Neural progenitor cell (in vitro differentiated cells): ENCODE measurements around the gene CLMP. TPM values are rescaled to one million over a fixed set of nuclear protein-coding genes. Genes with fewer than 3 reads are reported as not detected.
"Not testable (repeated sequence)": the region's sequence is repeated elsewhere in the genome, so short reads cannot be mapped to it uniquely, and the experiment has no call there.

Experiments
- DNase-seq: peaks from one replicate; pipeline ENCODE4 v3.0.0-alpha.2; 2016; ENCODE audit warnings: low spot score
- H2AFZ ChIP-seq: fragments of 200-600 bp; sonication (generic); replicated peaks from 2 replicates; pipeline ENCODE4 v1.6.1; 2016; ENCODE audit warnings: antibody characterized with exemption
- H3F3A ChIP-seq: fragments of 200-600 bp; sonication (generic); 2 replicates; pipeline ENCODE4 v1.6.1; 2016; ENCODE audit warnings: antibody characterized with exemption, low read depth
- H3K27ac ChIP-seq: fragments of 200-600 bp; sonication (generic); 2 replicates; pipeline ENCODE4 v1.5.1; 2016; ENCODE audit warnings: mild to moderate bottlenecking
- H3K27me3 ChIP-seq: fragments of 200-600 bp; sonication (generic); 2 replicates; pipeline ENCODE4 v1.6.1; 2016; ENCODE audit warnings: mild to moderate bottlenecking, moderate library complexity
- H3K36me3 ChIP-seq: fragments of 200-600 bp; sonication (generic); 2 replicates; pipeline ENCODE4 v1.5.1; 2016
- H3K4me1 ChIP-seq: fragments of 200-600 bp; sonication (generic); 2 replicates; pipeline ENCODE4 v1.6.1; 2016; ENCODE audit warnings: mixed run types
- H3K4me2 ChIP-seq: fragments of 200-600 bp; sonication (generic); 2 replicates; pipeline ENCODE4 v1.6.1; 2016
- H3K4me3 ChIP-seq: fragments of 200-600 bp; sonication (generic); 2 replicates; pipeline ENCODE4 v1.5.1; 2016
- H3K79me2 ChIP-seq: fragments of 200-600 bp; sonication (generic); 2 replicates; pipeline ENCODE4 v1.6.1; 2016; ENCODE audit warnings: low read depth
- H3K9ac ChIP-seq: fragments of 200-600 bp; sonication (generic); 2 replicates; pipeline ENCODE4 v1.6.1; 2016
- H3K9me3 ChIP-seq: fragments of 200-600 bp; sonication (generic); 2 replicates; pipeline ENCODE4 v1.5.1; 2016; ENCODE audit warnings: low read depth
- H4K20me1 ChIP-seq: fragments of 200-600 bp; sonication (generic); 2 replicates; pipeline ENCODE4 v1.6.1; 2016; ENCODE audit warnings: low read depth
- H3K27ac Mint-ChIP-seq: 3 replicates; pipeline ENCODE4 v1.8.0; 2021; ENCODE audit warnings: mixed read lengths
- H3K27me3 Mint-ChIP-seq: 2 replicates; pipeline ENCODE4 v1.8.0; 2022; ENCODE audit warnings: low read depth, mild to moderate bottlenecking, inconsistent platforms, moderate library complexity, mixed read lengths; ENCODE audit not compliant: insufficient read depth
- H3K36me3 Mint-ChIP-seq: 3 replicates; pipeline ENCODE4 v1.8.0; 2021; ENCODE audit warnings: mixed read lengths
- H3K4me1 Mint-ChIP-seq: 3 replicates; pipeline ENCODE4 v1.8.0; 2021; ENCODE audit warnings: mixed read lengths
- H3K4me3 Mint-ChIP-seq: 3 replicates; pipeline ENCODE4 v1.8.0; 2021; ENCODE audit warnings: mild to moderate bottlenecking, moderate library complexity, mixed read lengths
- H3K9me3 Mint-ChIP-seq: 3 replicates; pipeline ENCODE4 v1.8.0; 2020; ENCODE audit warnings: mixed read lengths
- CTCF ChIP-seq: fragments of 200-600 bp; sonication (generic); IDR thresholded peaks from 2 replicates; pipeline ENCODE4 v1.5.1; 2017; ENCODE audit warnings: antibody characterized with exemption, mild to moderate bottlenecking
- EZH2 ChIP-seq: fragments of 200-600 bp; sonication (generic); IDR thresholded peaks from 2 replicates; pipeline ENCODE4 v1.6.1; 2017; ENCODE audit warnings: antibody characterized with exemption, mild to moderate bottlenecking, moderate library complexity
- EZH2phosphoT487 ChIP-seq: fragments of 200-600 bp; sonication (generic); IDR thresholded peaks from 2 replicates; pipeline ENCODE4 v1.6.1; 2017; ENCODE audit warnings: antibody characterized with exemption
- total RNA-seq: library from RNA; depleted of rRNA; stranded (reverse); fragments of >200 nt; gene quantifications from 2 replicates; pipeline ENCODE4 v1.2.3, GENCODE V29; 2015; ENCODE audit warnings: low replicate concordance

Gene CLMP
- total RNA-seq, 1 donor from 2014 or later: 10.7 TPM

GRCh38 chr11:123137431-123138224, 57.4 kb downstream of the CLMP start:
- Mint-ChIP-seq H3K36me3 (no peaks in the 10 kb centered on the region), H3K4me1 (peaks cover 26% of the 10 kb centered on the region), H3K9me3 (peaks cover 7% of the 10 kb centered on the region), H3K4me3 (peak overlapping the region; percentile 70), H3K27ac (peak overlapping the region; percentile 97), H3K27me3 (no peaks in the 10 kb centered on the region)
- Histone ChIP-seq H3K4me2 (peak overlapping the region; percentile 12), H3K4me1 (peaks cover 7% of the 10 kb centered on the region), H3K4me3 (no peak overlapping the region), H3K27ac (no peak overlapping the region), H3K79me2 (no peaks in the 10 kb centered on the region), H2AFZ (peak overlapping the region; percentile 20), H3K9ac (no peak overlapping the region), H3K9me3 (no peaks in the 10 kb centered on the region), H3F3A (peaks cover 11% of the 10 kb centered on the region), H4K20me1 (no peaks in the 10 kb centered on the region), H3K36me3 (no peaks in the 10 kb centered on the region), H3K27me3 (no peaks in the 10 kb centered on the region)
- DNase-seq: peak; percentile 75
- TF ChIP-seq EZH2: no peak
- no peak for TF ChIP-seq EZH2phosphoT487
- no peak for TF ChIP-seq CTCF

- Histone ChIP-seq H3K9ac (no peak overlapping the region), H3K79me2 (no peaks in the 10 kb centered on the region), H3K4me1 (peaks cover 7% of the 10 kb centered on the region), H3K27me3 (no peaks in the 10 kb centered on the region), H4K20me1 (no peaks in the 10 kb centered on the region), H3K4me3 (no peak overlapping the region), H3K27ac (no peak overlapping the region), H2AFZ (no peak overlapping the region), H3F3A (peaks cover 11% of the 10 kb centered on the region), H3K36me3 (no peaks in the 10 kb centered on the region), H3K9me3 (no peaks in the 10 kb centered on the region), H3K4me2 (no peak overlapping the region)
- Mint-ChIP-seq H3K9me3 (peaks cover 5% of the 10 kb centered on the region), H3K4me1 (peaks cover 24% of the 10 kb centered on the region), H3K36me3 (no peaks in the 10 kb centered on the region), H3K27me3 (peaks cover 2% of the 10 kb centered on the region), H3K27ac (no peak overlapping the region), H3K4me3 (no peak overlapping the region)
- no peak for DNase-seq
- TF ChIP-seq CTCF (no peak), EZH2phosphoT487 (no peak), EZH2 (no peak)
Measured at GRCh38 chr11:123135863-123136446, 59.1 kb downstream of the CLMP start.

- H3K9me3 ChIP-seq: no peaks in the 10 kb centered on the region
- H3K27me3 Mint-ChIP-seq: peaks cover 2% of the 10 kb centered on the region
- no peaks in the 10 kb centered on the region for H3K9me3 Mint-ChIP-seq
- H3K36me3 Mint-ChIP-seq: no peaks in the 10 kb centered on the region
- no peak overlapping the region for H3K9ac ChIP-seq
- H3K4me2 ChIP-seq: no peak overlapping the region
- H3K27ac ChIP-seq: no peak overlapping the region
- H3F3A ChIP-seq: peaks cover 7% of the 10 kb centered on the region
- no peaks in the 10 kb centered on the region for H3K79me2 ChIP-seq
- H4K20me1 ChIP-seq: no peaks in the 10 kb centered on the region
- H3K36me3 ChIP-seq: no peaks in the 10 kb centered on the region
- no peak overlapping the region for H3K27ac Mint-ChIP-seq
- no peak overlapping the region for H2AFZ ChIP-seq
- TF ChIP-seq EZH2phosphoT487 (no peak), CTCF (no peak)
- peaks cover 26% of the 10 kb centered on the region for H3K4me1 Mint-ChIP-seq
- no peak overlapping the region for H3K4me3 ChIP-seq
- DNase-seq: no peak
- H3K4me1 ChIP-seq: peaks cover 4% of the 10 kb centered on the region
- H3K27me3 ChIP-seq: no peaks in the 10 kb centered on the region
- H3K4me3 Mint-ChIP-seq: no peak overlapping the region
Measured at GRCh38 chr11:123132881-123133280, 62.2 kb downstream of the CLMP start.

- H3K36me3 ChIP-seq, DNase-seq, H3K79me2 ChIP-seq, H3K4me3 ChIP-seq, H3K4me1 ChIP-seq, H3F3A ChIP-seq, H3K9me3 ChIP-seq, H3K27me3 ChIP-seq, H3K4me2 ChIP-seq, H3K36me3 Mint-ChIP-seq, H4K20me1 ChIP-seq, H3K4me3 Mint-ChIP-seq, H3K27me3 Mint-ChIP-seq, H3K9me3 Mint-ChIP-seq, H3K27ac ChIP-seq, H2AFZ ChIP-seq, H3K9ac ChIP-seq: not testable (repeated sequence)
- peaks cover 19% of the 10 kb centered on the region for H3K4me1 Mint-ChIP-seq
- peak overlapping the region; percentile 65 for H3K27ac Mint-ChIP-seq
Measured at GRCh38 chr11:123132034-123132766, 62.8 kb downstream of the CLMP start.
